PC-3 (cell line): ENCODE results near the gene TKTL1. TPM values are rescaled to one million over a fixed set of nuclear protein-coding genes. Genes with fewer than 3 reads are reported as not detected.

Experiments
- ATAC-seq: fragments of 200-7000 bp; cut with Tn5 transposase; 2 replicates; pipeline ENCODE4 v1.9.1; 2020; ENCODE audit warnings: mild to moderate bottlenecking, moderate library complexity
- BruUV-seq: library from RNA; stranded (reverse); fragments of 400-500 nt; replicated peaks from 2 replicates; lab custom pipeline; 2021; lab: Mats Ljungman, UMichigan
- CTCF ChIA-PET: fragments of 300-600 bp; sonication (Branson Sonifier 250); formaldehyde crosslinking; loops from one replicate; lab custom pipeline; 2022; ENCODE audit warnings: antibody characterized with exemption; lab: Charles Lee
- POLR2A ChIA-PET: fragments of 300-600 bp; sonication (Branson Sonifier 250); formaldehyde crosslinking; loops from one replicate; lab custom pipeline; 2022; ENCODE audit warnings: antibody characterized with exemption; ENCODE audit not compliant: unreplicated experiment; lab: Charles Lee
- DNase-seq: peaks from one replicate; pipeline ENCODE4 v3.0.0-alpha.2; 2015
- H2AFZ ChIP-seq: fragments of 300-600 bp; sonication (generic); 2 replicates; pipeline ENCODE4 v1.6.0; 2016; ENCODE audit warnings: antibody characterized with exemption, low read length
- H3F3A ChIP-seq: fragments of 300-600 bp; sonication (generic); one replicate; pipeline ENCODE4 v1.6.0; 2017; ENCODE audit warnings: antibody characterized with exemption, low read length, control low read depth, mild to moderate bottlenecking; ENCODE audit not compliant: unreplicated experiment
- H3K27ac ChIP-seq: fragments of 300-600 bp; sonication (generic); 2 replicates; pipeline ENCODE4 v1.5.1; 2016; ENCODE audit warnings: mild to moderate bottlenecking, low read length
- H3K27me3 ChIP-seq: fragments of 300-600 bp; sonication (generic); 2 replicates; pipeline ENCODE4 v1.6.1; 2016; ENCODE audit warnings: low read length, mixed read lengths
- H3K36me3 ChIP-seq: fragments of 300-600 bp; sonication (generic); 2 replicates; pipeline ENCODE4 v1.6.1; 2016; ENCODE audit warnings: low read depth, mixed run types, low read length, mixed read lengths
- H3K4me1 ChIP-seq: fragments of 300-600 bp; sonication (generic); 2 replicates; pipeline ENCODE4 v1.5.1; 2016; ENCODE audit warnings: low read length; ENCODE audit not compliant: insufficient read depth
- H3K4me2 ChIP-seq: fragments of 300-600 bp; sonication (generic); 2 replicates; pipeline ENCODE4 v1.6.0; 2016; ENCODE audit warnings: low read length
- H3K4me3 ChIP-seq: fragments of 300-600 bp; sonication (generic); 2 replicates; pipeline ENCODE4 v1.5.1; 2016; ENCODE audit warnings: mild to moderate bottlenecking, low read length, mixed read lengths
- H3K79me2 ChIP-seq: fragments of 300-600 bp; sonication (generic); 2 replicates; pipeline ENCODE4 v1.6.1; 2017; ENCODE audit warnings: low read length, mixed read lengths
- H3K9ac ChIP-seq: fragments of 300-600 bp; sonication (generic); 2 replicates; pipeline ENCODE4 v1.6.0; 2016; ENCODE audit warnings: mild to moderate bottlenecking, low read length
- H3K9me2 ChIP-seq: fragments of 300-600 bp; sonication (generic); replicated peaks from 2 replicates; pipeline ENCODE4 v1.6.1; 2016; ENCODE audit warnings: mixed run types, low read length, mixed read lengths
- H3K9me3 ChIP-seq: fragments of 300-600 bp; sonication (generic); 2 replicates; pipeline ENCODE4 v1.6.1; 2016; ENCODE audit warnings: low read length, mixed read lengths
- H4K20me1 ChIP-seq: fragments of 300-600 bp; sonication (generic); 2 replicates; pipeline ENCODE4 v1.6.1; 2016; ENCODE audit warnings: low read length, mixed read lengths
- EZH2 ChIP-seq: fragments of 300-600 bp; sonication (generic); IDR thresholded peaks from one replicate; pipeline ENCODE4 v1.6.1; 2017; ENCODE audit warnings: antibody characterized with exemption, mild to moderate bottlenecking, low read length; ENCODE audit not compliant: unreplicated experiment
- EZH2phosphoT487 ChIP-seq: fragments of 300-600 bp; sonication (generic); IDR thresholded peaks from 2 replicates; pipeline ENCODE4 v1.6.1; 2018; ENCODE audit warnings: mild to moderate bottlenecking, antibody characterized with exemption, low read length, borderline replicate concordance
- intact Hi-C: fragments of 100-400 bp; cut with micrococcal nuclease; formaldehyde crosslinking; loops from 2 replicates; pipeline ENCODE4 v1.9.0; 2023
- total RNA-seq: library from RNA; depleted of rRNA; stranded (reverse); fragments of >200 nt; gene quantifications from 2 replicates; pipeline ENCODE4 v1.2.3, GENCODE V29; 2014
- TF ChIP-seq, protein P1 (sequence below): fragments of 300-600 bp; sonication (generic); conservative IDR thresholded peaks from 2 replicates; pipeline ENCODE4 v1.5.1; 2017; ENCODE audit warnings: antibody characterized with exemption, low read depth, mild to moderate bottlenecking, low read length

The TKTL1 gene
- total RNA-seq, 1 experiment from 2014 or later: not detected

DNA sequence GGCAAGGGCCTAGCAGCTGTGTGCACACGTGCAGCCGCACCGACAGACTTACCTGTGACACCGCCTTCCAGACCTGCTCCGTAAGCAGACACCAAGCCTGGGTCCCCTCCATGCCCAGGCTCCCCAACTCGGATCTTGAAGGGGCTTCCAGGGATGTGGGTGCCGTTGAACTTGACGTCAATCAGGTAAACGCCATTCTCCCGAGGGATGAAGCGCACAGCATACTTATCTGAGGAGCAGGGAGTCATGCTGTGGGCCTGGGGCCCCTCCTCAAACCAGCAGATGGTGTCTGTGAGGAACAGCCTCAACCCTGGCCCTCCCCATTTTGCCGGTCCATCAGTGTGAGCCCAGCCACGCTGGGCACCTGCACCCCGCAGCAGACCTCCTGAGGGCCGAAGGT lies 54.4 kb downstream of the TKTL1 start:
- ATAC-seq (no peak), DNase-seq (no peak)
- no peak overlapping the region for H3K27ac ChIP-seq
- H3K9me3 ChIP-seq: no peaks in the 10 kb centered on the region
- H3F3A ChIP-seq: peaks cover 11% of the 10 kb centered on the region
- no TSS peak for BruUV-seq
- intact Hi-C loops: no loop called here
- no peak overlapping the region for H3K4me3 ChIP-seq
- POLR2A ChIA-PET: no interaction called here
- H3K4me1 ChIP-seq: no peaks in the 10 kb centered on the region
- peaks cover 49% of the 10 kb centered on the region for H3K36me3 ChIP-seq
- 0 out of 2 replicates have a peak, but pooled peaks cover 1% of the 10 kb centered on the region for H4K20me1 ChIP-seq
- no peak for TF ChIP-seq EZH2phosphoT487
- no peak for TF ChIP-seq EZH2
- H3K9me2 ChIP-seq: no peaks in the 10 kb centered on the region
- no peaks in the 10 kb centered on the region for H3K79me2 ChIP-seq
- no peak overlapping the region for H3K4me2 ChIP-seq
- CTCF ChIA-PET: no interaction called here
- no peak overlapping the region for H3K9ac ChIP-seq
- no peaks in the 10 kb centered on the region for H3K27me3 ChIP-seq
- no peak overlapping the region for H2AFZ ChIP-seq

DNA sequence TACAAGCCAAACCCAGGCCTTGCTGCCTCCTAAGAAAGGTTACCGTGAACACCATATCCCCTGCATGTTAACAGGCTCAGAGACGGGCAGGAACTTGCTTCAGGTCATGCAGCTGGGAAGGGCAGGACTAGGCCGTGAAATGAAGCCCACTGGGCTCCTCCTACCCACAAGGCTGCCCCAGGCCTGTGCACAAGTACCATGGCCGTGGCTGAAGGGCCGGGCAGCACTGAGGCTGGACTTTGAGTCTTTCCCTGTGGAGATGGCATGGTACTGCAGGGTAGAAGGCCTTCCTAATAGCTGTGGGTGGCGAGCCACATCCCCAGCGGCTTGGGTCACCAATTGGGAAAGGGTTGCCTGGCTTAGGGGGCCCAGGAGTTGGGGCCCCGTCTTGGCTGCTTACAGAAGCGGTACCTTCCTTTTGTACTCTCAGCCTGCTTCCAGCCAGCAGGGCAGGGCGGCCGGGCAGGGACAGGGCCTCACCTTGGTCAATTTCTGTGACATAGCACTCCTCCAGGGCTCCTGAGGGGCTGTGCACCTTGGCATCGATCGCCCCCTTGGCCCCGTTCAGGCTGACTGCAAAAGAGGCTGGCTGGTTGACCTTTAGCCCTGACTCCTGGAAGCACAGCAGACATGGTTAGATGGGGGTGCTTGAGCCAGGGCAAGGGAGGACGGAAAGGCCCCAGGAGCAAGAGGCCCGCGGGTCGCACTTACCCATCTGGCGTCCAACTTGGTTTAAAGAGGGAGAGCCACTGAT lies 55.0 kb downstream of the TKTL1 start:
- DNase-seq (no peak), ATAC-seq (no peak)
- POLR2A ChIA-PET: no interaction called here
- Histone ChIP-seq H3F3A (peaks cover 11% of the 10 kb centered on the region), H3K36me3 (peaks cover 53% of the 10 kb centered on the region), H3K4me1 (no peaks in the 10 kb centered on the region), H3K9me3 (no peaks in the 10 kb centered on the region), H3K9me2 (no peaks in the 10 kb centered on the region), H3K4me2 (no peak overlapping the region), H2AFZ (no peak overlapping the region), H4K20me1 (0 out of 2 replicates have a peak, but pooled peaks cover 5% of the 10 kb centered on the region), H3K27ac (no peak overlapping the region), H3K79me2 (no peaks in the 10 kb centered on the region), H3K27me3 (no peaks in the 10 kb centered on the region), H3K9ac (no peak overlapping the region), H3K4me3 (no peak overlapping the region)
- intact Hi-C loops: no loop called here
- no TSS peak for BruUV-seq
- CTCF ChIA-PET: no interaction called here
- TF ChIP-seq EZH2phosphoT487: no peak
- TF ChIP-seq EZH2: no peak
- TF ChIP-seq, protein P1, sequence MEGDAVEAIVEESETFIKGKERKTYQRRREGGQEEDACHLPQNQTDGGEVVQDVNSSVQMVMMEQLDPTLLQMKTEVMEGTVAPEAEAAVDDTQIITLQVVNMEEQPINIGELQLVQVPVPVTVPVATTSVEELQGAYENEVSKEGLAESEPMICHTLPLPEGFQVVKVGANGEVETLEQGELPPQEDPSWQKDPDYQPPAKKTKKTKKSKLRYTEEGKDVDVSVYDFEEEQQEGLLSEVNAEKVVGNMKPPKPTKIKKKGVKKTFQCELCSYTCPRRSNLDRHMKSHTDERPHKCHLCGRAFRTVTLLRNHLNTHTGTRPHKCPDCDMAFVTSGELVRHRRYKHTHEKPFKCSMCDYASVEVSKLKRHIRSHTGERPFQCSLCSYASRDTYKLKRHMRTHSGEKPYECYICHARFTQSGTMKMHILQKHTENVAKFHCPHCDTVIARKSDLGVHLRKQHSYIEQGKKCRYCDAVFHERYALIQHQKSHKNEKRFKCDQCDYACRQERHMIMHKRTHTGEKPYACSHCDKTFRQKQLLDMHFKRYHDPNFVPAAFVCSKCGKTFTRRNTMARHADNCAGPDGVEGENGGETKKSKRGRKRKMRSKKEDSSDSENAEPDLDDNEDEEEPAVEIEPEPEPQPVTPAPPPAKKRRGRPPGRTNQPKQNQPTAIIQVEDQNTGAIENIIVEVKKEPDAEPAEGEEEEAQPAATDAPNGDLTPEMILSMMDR: no peak

DNA sequence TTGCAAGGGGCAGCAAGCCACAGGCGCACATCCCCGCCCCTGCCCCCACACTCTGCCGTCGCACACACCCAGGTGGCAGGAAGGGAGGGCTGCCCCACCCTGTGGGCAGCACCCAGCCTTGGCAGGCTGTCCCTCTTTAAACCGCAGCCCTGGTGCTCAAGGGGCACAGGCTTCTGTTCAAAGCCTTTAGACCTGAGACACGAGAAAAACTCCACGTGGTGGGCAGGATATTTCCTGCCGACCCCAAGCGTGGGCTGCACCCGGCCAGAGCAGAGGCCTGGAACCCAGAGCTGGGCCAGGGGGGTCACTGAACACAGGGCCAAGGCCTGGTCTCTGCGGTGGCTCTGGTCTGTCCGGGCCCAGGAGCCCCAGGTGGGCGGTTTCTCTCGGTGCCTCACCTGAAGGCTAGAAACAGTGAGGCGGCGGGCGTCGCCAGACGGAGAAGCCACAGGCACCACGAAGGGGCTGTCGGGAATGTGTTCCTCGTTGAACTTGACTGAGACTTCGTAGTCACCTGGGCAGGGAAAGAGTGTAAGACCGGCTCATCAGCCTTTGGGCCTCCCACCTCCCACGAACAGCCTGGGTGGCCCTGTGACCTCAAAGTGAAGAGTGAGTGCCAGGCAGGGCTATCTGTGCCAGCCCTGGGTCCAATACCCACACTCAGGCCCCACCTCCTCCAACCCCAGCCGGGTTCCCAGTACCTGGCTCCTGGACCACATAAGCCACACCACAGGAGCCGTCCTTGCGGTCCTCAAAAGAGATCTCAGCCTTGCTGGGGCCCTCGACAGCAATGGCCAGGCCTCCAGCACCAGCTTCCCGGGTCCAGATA lies 55.8 kb downstream of the TKTL1 start:
- Histone ChIP-seq H3K4me1 (no peaks in the 10 kb centered on the region), H3K4me2 (no peak overlapping the region), H3K9me2 (no peaks in the 10 kb centered on the region), H3K4me3 (no peak overlapping the region), H3K36me3 (peaks cover 58% of the 10 kb centered on the region), H3F3A (peaks cover 11% of the 10 kb centered on the region), H3K9me3 (no peaks in the 10 kb centered on the region), H2AFZ (no peak overlapping the region), H3K27me3 (no peaks in the 10 kb centered on the region), H3K27ac (no peak overlapping the region), H3K9ac (no peak overlapping the region), H3K79me2 (no peaks in the 10 kb centered on the region), H4K20me1 (0 out of 2 replicates have a peak, but pooled peaks cover 5% of the 10 kb centered on the region)
- DNase-seq (no peak), ATAC-seq (no peak)
- no peak for TF ChIP-seq EZH2phosphoT487
- no peak for TF ChIP-seq EZH2
- TF ChIP-seq, protein P1: no peak
- intact Hi-C loops: no loop called here
- no TSS peak for BruUV-seq
- ChIA-PET POLR2A (no interaction called here), CTCF (no interaction called here)
